Left ventricle myocardium inferior (tissue), 1 donor: ENCODE results near the gene PLK2. TPM values are rescaled to one million over a fixed set of nuclear protein-coding genes. Genes with fewer than 3 reads are reported as not detected.

Source experiments
- DNase-seq: peaks from one replicate; pipeline ENCODE4 v3.0.0-alpha.2; 2020
- H3K27ac ChIP-seq: fragments of 200-600 bp; replicated peaks from 2 replicates; pipeline ENCODE4 v1.8.0; 2021
- H3K27me3 ChIP-seq: fragments of 200-600 bp; 2 replicates; pipeline ENCODE4 v1.8.0; 2021; ENCODE audit warnings: low read depth
- H3K36me3 ChIP-seq: fragments of 200-600 bp; 2 replicates; pipeline ENCODE4 v1.8.0; 2021
- H3K4me1 ChIP-seq: fragments of 200-600 bp; 2 replicates; pipeline ENCODE4 v1.8.0; 2021
- H3K4me3 ChIP-seq: fragments of 200-600 bp; 2 replicates; pipeline ENCODE4 v1.8.0; 2021; ENCODE audit warnings: mild to moderate bottlenecking, moderate library complexity
- H3K9me3 ChIP-seq: fragments of 200-600 bp; replicated peaks from 2 replicates; pipeline ENCODE4 v1.8.0; 2021
- CTCF ChIP-seq: fragments of 200-600 bp; IDR thresholded peaks from 2 replicates; pipeline ENCODE4 v1.8.0; 2021; ENCODE audit warnings: antibody characterized with exemption, mild to moderate bottlenecking, borderline replicate concordance
- intact Hi-C: fragments of 100-400 bp; cut with micrococcal nuclease; formaldehyde crosslinking; loops from one replicate; pipeline ENCODE4 v1.11.0; 2022
- total RNA-seq: library from RNA; stranded (reverse); fragmentation: NEBNext Ultra II Directional; extraction: Animal tissue kit (Norgen Biotek cat#: 25700); gene quantifications from one replicate; pipeline ENCODE4 v1.2.1, GENCODE V29; 2021
- donor health status: DM: no; HTN: yes; CAD: no; lungs with severe emphysema.

The PLK2 gene
- total RNA-seq, 1 donor from 2014 or later = 58.9 TPM

GRCh38 chr5:58440901-58441460 lies 18.9 kb downstream of the PLK2 start:
- no peaks in the 10 kb centered on the region for H3K36me3 ChIP-seq
- no peak for DNase-seq
- intact Hi-C loops = no loop called here
- H3K27ac ChIP-seq = no peak overlapping the region
- peaks cover 9% of the 10 kb centered on the region for H3K9me3 ChIP-seq
- H3K4me1 ChIP-seq = no peaks in the 10 kb centered on the region
- no peaks in the 10 kb centered on the region for H3K27me3 ChIP-seq
- TF ChIP-seq CTCF = no peak
- H3K4me3 ChIP-seq = no peak overlapping the region

DNA sequence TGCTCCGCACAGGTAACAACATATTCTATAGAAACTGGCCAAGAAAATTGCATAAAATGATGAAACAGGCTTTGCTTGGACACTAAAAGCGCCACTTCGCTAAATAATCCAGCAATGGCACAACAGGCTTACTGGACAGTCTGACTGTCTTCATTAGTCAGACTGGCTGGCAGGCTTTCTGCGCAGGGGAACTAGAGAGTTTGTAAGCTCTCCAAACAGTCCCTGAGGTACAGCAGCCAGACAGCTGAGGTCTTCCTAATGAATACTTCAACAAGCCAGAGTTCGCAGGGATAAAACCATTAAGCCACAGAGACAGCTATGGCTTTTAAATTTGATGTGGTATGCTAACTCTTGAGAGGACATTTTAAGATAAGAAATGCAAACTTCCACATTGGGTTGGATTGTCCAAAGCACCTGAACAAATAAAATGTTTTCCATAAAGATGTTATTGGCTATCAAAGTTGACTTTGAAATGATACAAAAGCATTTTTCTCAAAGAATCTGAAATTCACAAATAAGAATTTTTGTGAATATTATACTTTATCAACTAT lies 20.7 kb downstream of the PLK2 start:
- Histone ChIP-seq H3K27ac (no peak overlapping the region), H3K9me3 (peaks cover 9% of the 10 kb centered on the region), H3K27me3 (no peaks in the 10 kb centered on the region), H3K4me3 (no peak overlapping the region), H3K4me1 (no peaks in the 10 kb centered on the region), H3K36me3 (no peaks in the 10 kb centered on the region)
- no peak for TF ChIP-seq CTCF
- no peak for DNase-seq
- intact Hi-C loops = no loop called here

DNA sequence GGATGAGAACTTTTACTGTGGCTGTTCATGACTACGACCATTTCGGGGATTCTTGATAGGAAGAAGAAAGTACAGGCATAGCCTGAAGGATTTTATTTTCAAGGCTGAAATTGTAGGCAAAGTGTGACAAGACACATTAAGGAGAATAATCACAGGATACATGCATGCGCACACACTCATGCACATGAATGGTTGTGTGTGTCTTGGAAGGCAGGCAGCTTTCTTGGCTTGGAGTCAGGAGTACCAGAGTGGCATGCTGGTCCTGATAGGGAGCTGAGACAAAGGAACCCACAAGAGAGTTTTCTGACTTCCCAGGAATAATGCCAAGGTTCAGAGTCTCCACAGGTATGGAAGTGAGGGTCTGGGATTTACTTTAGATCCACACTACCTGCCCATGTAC lies 22.2 kb downstream of the PLK2 start:
- Histone ChIP-seq H3K27me3 (no peaks in the 10 kb centered on the region), H3K4me1 (no peaks in the 10 kb centered on the region), H3K9me3 (peaks cover under 1% of the 10 kb centered on the region), H3K36me3 (no peaks in the 10 kb centered on the region), H3K27ac (no peak overlapping the region), H3K4me3 (no peak overlapping the region)
- intact Hi-C loops = no loop called here
- TF ChIP-seq CTCF = no peak
- no peak for DNase-seq

GRCh38 chr5:58431832-58432231 lies 28.1 kb downstream of the PLK2 start:
- no peaks in the 10 kb centered on the region for H3K4me1 ChIP-seq
- no peak for TF ChIP-seq CTCF
- H3K36me3 ChIP-seq = no peaks in the 10 kb centered on the region
- no peaks in the 10 kb centered on the region for H3K27me3 ChIP-seq
- no peak overlapping the region for H3K4me3 ChIP-seq
- H3K27ac ChIP-seq = no peak overlapping the region
- intact Hi-C loops = no loop called here
- DNase-seq = no peak
- no peaks in the 10 kb centered on the region for H3K9me3 ChIP-seq

- H3K27ac ChIP-seq = no peak overlapping the region
- no peak for TF ChIP-seq CTCF
- H3K36me3 ChIP-seq = no peaks in the 10 kb centered on the region
- intact Hi-C loops = no loop called here
- H3K27me3 ChIP-seq = no peaks in the 10 kb centered on the region
- H3K9me3 ChIP-seq = no peaks in the 10 kb centered on the region
- no peak for DNase-seq
- no peak overlapping the region for H3K4me3 ChIP-seq
- peaks cover 9% of the 10 kb centered on the region for H3K4me1 ChIP-seq
Observed at GRCh38 chr5:58412932-58413331, 47.0 kb downstream of the PLK2 start.
